ENCODE results near the gene KLHL36. TPM values are rescaled to one million over a fixed set of nuclear protein-coding genes. Genes with fewer than 3 reads are reported as not detected.

Gene KLHL36
- total RNA-seq (86.0 TPM), polyA plus RNA-seq (10 to 100 TPM; 28.1 to 43.4 (median 35.1) TPM)

DNA sequence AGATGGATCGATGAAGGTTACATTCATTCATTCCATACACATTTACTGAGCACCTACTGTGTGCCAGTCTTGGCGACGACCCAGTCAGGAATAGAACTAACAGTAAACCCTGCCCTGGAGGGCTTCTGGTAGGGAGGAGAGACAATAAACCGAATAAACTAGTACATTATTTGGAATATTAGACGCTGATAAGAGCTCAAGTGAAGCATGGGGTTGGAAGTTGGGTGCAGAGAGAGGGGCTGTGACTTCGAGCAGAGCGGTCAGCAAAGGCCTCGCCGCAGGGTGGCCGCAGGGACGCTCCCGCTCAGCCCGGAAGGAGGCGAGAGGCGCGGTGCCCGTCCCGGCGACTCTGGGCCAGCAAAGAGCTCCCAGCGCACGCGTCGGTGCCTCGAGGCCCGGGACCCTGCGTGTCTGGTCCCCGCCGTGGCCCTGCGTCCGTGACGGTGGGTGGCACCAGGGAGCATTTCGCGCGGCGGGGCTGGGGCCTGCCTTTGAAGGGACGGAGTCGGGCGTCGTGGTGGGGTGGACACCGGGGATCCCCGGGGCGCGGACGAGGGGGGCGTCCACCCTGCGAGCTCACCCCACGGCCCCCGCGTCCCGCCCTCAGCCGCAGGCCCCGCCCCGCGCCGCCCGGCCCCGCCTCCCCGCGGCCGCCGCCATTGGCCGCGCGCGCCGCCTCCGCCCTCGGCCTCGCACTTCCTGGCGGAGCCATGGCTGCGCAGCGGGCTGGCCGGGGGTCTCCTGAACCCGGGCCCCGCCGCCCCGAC lies at the start of gene KLHL36:
TSS of gene KLHL36 (plus strand) at position 684 of the 767 bp plus-strand sequence. CDS start 2,357 bp downstream, outside the sequence.
- Mint-ChIP-seq H3K27me3 (peaks cover 15% of the 10 kb centered on the region), H3K27ac (peak within 1 kb of the TSS; percentile 94 to 97 (median 96)), H3K36me3 (peaks cover 19% of the 10 kb centered on the region), H3K4me3 (peak within 1 kb of the TSS; percentile 88 to 93 (median 92)), H3K4me1 (peaks cover 11 to 47% (median 32%) of the 10 kb centered on the region in 4 donors), H3K9me3 (no peaks in the 10 kb centered on the region)
- ATAC-seq (ENCODE audit: low read depth in 2 of 2) = peak; percentile 83 to 88
- H3K4me3 ChIP-seq (ENCODE audit: low read depth, low read length) = peak within 1 kb of the TSS; percentile 66
- H3K27ac ChIP-seq (ENCODE audit: insufficient read depth, low read length, poor library complexity, severe bottlenecking) = peak within 1 kb of the TSS; percentile 73
- H3K27me3 ChIP-seq (ENCODE audit: control insufficient read depth, insufficient read depth, low read length) = no peaks in the 10 kb centered on the region
- peaks cover 41% of the 10 kb centered on the region for H3K4me1 ChIP-seq (ENCODE audit: control insufficient read depth, insufficient read depth, low read length, poor library complexity, severe bottlenecking)
- no peaks in the 10 kb centered on the region for H3K9me3 ChIP-seq (ENCODE audit: control insufficient read depth in 2 of 2, low read length in 2 of 2)
- H3K36me3 ChIP-seq (ENCODE audit: control insufficient read depth, insufficient read depth, low read length) = peaks cover 14% of the 10 kb centered on the region
- DNase-seq = peak; percentile 58 to 72 (median 63)

- peaks cover 5% of the 10 kb centered on the region for H3K36me3 ChIP-seq (ENCODE audit: control insufficient read depth, insufficient read depth, low read length)
- H3K4me1 ChIP-seq (ENCODE audit: control insufficient read depth, insufficient read depth, low read length, poor library complexity, severe bottlenecking) = peaks cover 94% of the 10 kb centered on the region
- peak; percentile 33 to 70 (median 43) for DNase-seq
- H3K4me1 Mint-ChIP-seq = peaks cover 27 to 92% (median 75%) of the 10 kb centered on the region in 4 donors
- no peaks in the 10 kb centered on the region for H3K27me3 ChIP-seq (ENCODE audit: control insufficient read depth, insufficient read depth, low read length)
- peak overlapping the region; percentile 85 to 99 (median 88) for H3K4me3 Mint-ChIP-seq
- peak overlapping the region; percentile 87 for H3K4me3 ChIP-seq (ENCODE audit: low read depth, low read length)
- peaks cover 18% of the 10 kb centered on the region for H3K36me3 Mint-ChIP-seq
- ATAC-seq (ENCODE audit: low read depth in 2 of 2) = peak; percentile 26 to 35
- peak overlapping the region; percentile 91 to 99 (median 96) for H3K27ac Mint-ChIP-seq
- no peaks in the 10 kb centered on the region for H3K27me3 Mint-ChIP-seq
- H3K9me3 ChIP-seq (ENCODE audit: control insufficient read depth in 2 of 2, low read length in 2 of 2) = no peaks in the 10 kb centered on the region
- peak overlapping the region; percentile 89 for H3K27ac ChIP-seq (ENCODE audit: insufficient read depth, low read length, poor library complexity, severe bottlenecking)
- no peaks in the 10 kb centered on the region for H3K9me3 Mint-ChIP-seq
Measured at GRCh38 chr16:84599521-84600202, 48.6 kb upstream of the KLHL36 start.

GRCh38 chr16:84600343-84601229 lies 47.7 kb upstream of the KLHL36 start:
- Mint-ChIP-seq H3K27ac (peak overlapping the region; percentile 91 to 99 (median 96)), H3K27me3 (no peaks in the 10 kb centered on the region), H3K4me1 (peaks cover 27 to 92% (median 68%) of the 10 kb centered on the region in 4 donors), H3K9me3 (no peaks in the 10 kb centered on the region), H3K36me3 (peaks cover 17% of the 10 kb centered on the region), H3K4me3 (peak overlapping the region; percentile 85 to 99 (median 88))
- Histone ChIP-seq H3K27me3 (ENCODE audit: control insufficient read depth, insufficient read depth, low read length) (no peaks in the 10 kb centered on the region), H3K4me1 (ENCODE audit: control insufficient read depth, insufficient read depth, low read length, poor library complexity, severe bottlenecking) (peaks cover 94% of the 10 kb centered on the region), H3K9me3 (ENCODE audit: control insufficient read depth in 2 of 2, low read length in 2 of 2) (no peaks in the 10 kb centered on the region), H3K36me3 (ENCODE audit: control insufficient read depth, insufficient read depth, low read length) (peaks cover 4% of the 10 kb centered on the region), H3K4me3 (ENCODE audit: low read depth, low read length) (peak overlapping the region; percentile 87), H3K27ac (ENCODE audit: insufficient read depth, low read length, poor library complexity, severe bottlenecking) (peak overlapping the region; percentile 89)
- peak in 2 of 3 donors; percentile 65 to 83 for DNase-seq
- peak; percentile 64 to 75 for ATAC-seq (ENCODE audit: low read depth in 2 of 2)

DNA sequence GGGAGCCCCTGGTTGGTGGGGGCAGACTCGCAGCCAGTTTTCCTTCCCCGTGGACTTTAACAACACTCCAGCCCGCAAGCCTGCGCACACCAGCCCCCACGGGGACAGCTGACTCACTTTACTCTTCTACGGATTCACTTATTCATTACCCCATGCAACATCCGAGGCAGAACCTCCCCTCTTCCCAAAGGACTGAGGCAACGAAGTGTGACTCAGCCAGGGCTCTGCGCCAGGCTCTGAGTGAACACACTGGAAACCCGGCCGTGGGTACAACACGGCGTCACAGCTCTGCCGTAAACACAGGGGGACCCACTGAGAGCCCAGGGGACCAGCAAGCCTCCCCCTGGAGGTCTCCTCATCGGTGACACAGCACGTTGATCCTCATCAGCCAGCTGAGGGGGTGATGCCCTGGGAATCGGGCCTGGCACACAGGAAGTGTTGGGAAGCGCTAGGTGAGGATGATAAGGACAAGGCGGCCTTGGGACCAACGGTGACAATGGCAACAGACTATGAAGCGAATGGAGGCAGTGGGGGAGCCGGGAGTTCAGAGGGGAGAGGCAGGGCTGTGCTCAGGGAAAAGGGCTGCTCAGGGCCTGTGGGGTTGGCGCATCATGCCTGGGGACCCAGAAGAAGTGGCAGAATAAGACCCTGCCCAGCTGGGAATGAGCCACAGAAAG lies 45.0 kb upstream of the KLHL36 start:
- no peak for DNase-seq
- no peak for ATAC-seq (ENCODE audit: low read depth in 2 of 2)
- no peaks in the 10 kb centered on the region for H3K36me3 ChIP-seq (ENCODE audit: control insufficient read depth, insufficient read depth, low read length)
- H3K4me3 ChIP-seq (ENCODE audit: low read depth, low read length) = no peak overlapping the region
- no peaks in the 10 kb centered on the region for H3K27me3 ChIP-seq (ENCODE audit: control insufficient read depth, insufficient read depth, low read length)
- no peaks in the 10 kb centered on the region for H3K9me3 ChIP-seq (ENCODE audit: control insufficient read depth in 2 of 2, low read length in 2 of 2)
- peaks cover 93% of the 10 kb centered on the region for H3K4me1 ChIP-seq (ENCODE audit: control insufficient read depth, insufficient read depth, low read length, poor library complexity, severe bottlenecking)
- H3K27me3 Mint-ChIP-seq = no peaks in the 10 kb centered on the region
- peak overlapping the region; percentile 89 for H3K27ac ChIP-seq (ENCODE audit: insufficient read depth, low read length, poor library complexity, severe bottlenecking)
- no peaks in the 10 kb centered on the region for H3K9me3 Mint-ChIP-seq
- H3K36me3 Mint-ChIP-seq = peaks cover 7% of the 10 kb centered on the region
- H3K4me1 Mint-ChIP-seq = peaks cover 28 to 92% (median 64%) of the 10 kb centered on the region in 4 donors
- H3K27ac Mint-ChIP-seq = peak overlapping the region; percentile 89 to 96 (median 91)
- H3K4me3 Mint-ChIP-seq = peak overlapping the region; percentile 26 to 81 (median 47)

DNA sequence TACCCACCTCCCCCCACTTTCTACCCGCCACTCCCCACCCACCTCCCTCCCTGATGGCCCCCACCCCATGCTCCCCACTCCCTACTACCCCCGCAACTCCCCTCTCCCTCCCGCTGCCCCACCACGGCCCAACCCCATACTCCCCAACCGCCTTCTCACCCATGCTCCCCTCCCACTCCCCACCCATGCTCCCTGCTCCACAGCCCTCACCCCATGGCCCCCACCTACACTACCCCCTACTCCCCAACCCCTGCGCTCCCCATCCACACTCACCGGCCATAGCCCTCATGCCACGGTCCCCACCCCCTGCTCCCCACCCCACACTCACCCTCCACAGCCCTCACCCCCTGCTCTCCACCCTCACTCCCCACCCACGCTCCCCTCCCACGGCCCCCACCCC lies 44.4 kb upstream of the KLHL36 start:
- Histone ChIP-seq H3K36me3 (ENCODE audit: control insufficient read depth, insufficient read depth, low read length) (no peaks in the 10 kb centered on the region), H3K27me3 (ENCODE audit: control insufficient read depth, insufficient read depth, low read length) (no peaks in the 10 kb centered on the region), H3K4me1 (ENCODE audit: control insufficient read depth, insufficient read depth, low read length, poor library complexity, severe bottlenecking) (peaks cover 94% of the 10 kb centered on the region), H3K4me3 (ENCODE audit: low read depth, low read length) (no peak overlapping the region), H3K9me3 (ENCODE audit: control insufficient read depth in 2 of 2, low read length in 2 of 2) (no peaks in the 10 kb centered on the region), H3K27ac (ENCODE audit: insufficient read depth, low read length, poor library complexity, severe bottlenecking) (peak overlapping the region; percentile 89)
- no peak for DNase-seq
- Mint-ChIP-seq H3K36me3 (peaks cover 7% of the 10 kb centered on the region), H3K9me3 (no peaks in the 10 kb centered on the region), H3K4me3 (no peak overlapping the region), H3K27me3 (no peaks in the 10 kb centered on the region), H3K27ac (peak overlapping the region in 2 of 3 donors; percentile 48 to 96), H3K4me1 (peaks cover 30 to 95% (median 68%) of the 10 kb centered on the region in 4 donors)
- no peak for ATAC-seq (ENCODE audit: low read depth in 2 of 2)

GRCh38 chr16:84604477-84605013 lies 43.8 kb upstream of the KLHL36 start:
- no peaks in the 10 kb centered on the region for H3K9me3 Mint-ChIP-seq
- Histone ChIP-seq H3K9me3 (ENCODE audit: control insufficient read depth in 2 of 2, low read length in 2 of 2) (no peaks in the 10 kb centered on the region), H3K27ac (ENCODE audit: insufficient read depth, low read length, poor library complexity, severe bottlenecking) (peak overlapping the region; percentile 89), H3K4me3 (ENCODE audit: low read depth, low read length) (no peak overlapping the region), H3K36me3 (ENCODE audit: control insufficient read depth, insufficient read depth, low read length) (peaks cover 4% of the 10 kb centered on the region), H3K27me3 (ENCODE audit: control insufficient read depth, insufficient read depth, low read length) (no peaks in the 10 kb centered on the region), H3K4me1 (ENCODE audit: control insufficient read depth, insufficient read depth, low read length, poor library complexity, severe bottlenecking) (peaks cover 94% of the 10 kb centered on the region)
- peak overlapping the region in 2 of 4 donors; percentile 56 to 75 for H3K4me3 Mint-ChIP-seq
- no peaks in the 10 kb centered on the region for H3K27me3 Mint-ChIP-seq
- ATAC-seq (ENCODE audit: low read depth in 2 of 2) = no peak
- peaks cover 31 to 95% (median 69%) of the 10 kb centered on the region in 4 donors for H3K4me1 Mint-ChIP-seq
- no peak for DNase-seq
- peaks cover 12% of the 10 kb centered on the region for H3K36me3 Mint-ChIP-seq
- peak overlapping the region; percentile 48 to 81 (median 60) for H3K27ac Mint-ChIP-seq

Measured in CD4-positive, CD25-positive, alpha-beta regulatory T cell (primary cell).